Measurements from ENCODE around the gene HRH1.
A peak's percentile ranks its signal among the peaks of the same experiment; 100 is the strongest.
"Not testable (repeated sequence)": the region's sequence is repeated elsewhere in the genome, so short reads cannot be mapped to it uniquely, and the experiment has no call there.

HRH1 gene

DNA sequence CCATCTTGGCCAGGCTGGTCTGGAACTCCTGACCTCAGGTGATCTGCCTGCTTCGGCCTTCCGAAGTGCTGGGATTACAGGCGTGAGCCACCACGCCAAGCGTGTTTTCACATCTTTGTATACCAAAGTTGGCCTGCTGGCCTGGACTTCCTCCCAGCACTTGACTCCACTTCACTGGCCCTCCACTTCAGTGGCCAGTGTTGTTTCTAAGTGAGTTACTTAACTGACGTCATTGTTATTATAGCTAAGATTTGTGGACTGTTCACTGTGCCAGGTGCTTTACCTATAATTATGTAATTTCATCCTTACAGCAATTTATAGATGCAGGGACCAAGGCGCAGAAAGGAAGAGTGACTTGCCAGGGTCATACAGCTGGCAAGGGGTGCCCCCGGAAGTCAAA is 52.0 kb downstream of the HRH1 start:
- DNase-seq (ENCODE audit: low spot score), result no peak

DNA sequence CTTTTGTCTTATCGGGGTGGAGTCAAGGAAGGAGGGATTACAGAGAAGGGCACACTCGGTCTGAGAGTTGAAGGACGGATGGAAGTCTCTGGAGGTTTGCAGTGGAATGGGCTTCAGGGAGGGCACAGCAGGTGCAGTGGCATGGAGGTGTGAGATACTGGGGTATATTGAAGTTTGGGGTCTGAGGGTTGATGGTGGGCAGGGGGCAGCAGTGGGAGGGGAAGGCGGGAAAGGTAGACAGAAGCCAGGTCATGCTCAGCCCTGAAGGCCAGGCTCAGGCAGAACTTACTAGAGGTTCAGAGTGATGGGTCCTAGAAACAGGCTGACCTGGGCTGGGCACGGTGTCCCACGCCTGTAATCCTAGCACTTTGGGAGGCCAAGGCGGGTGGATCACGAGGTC is 52.7 kb downstream of the HRH1 start:
- DNase-seq (ENCODE audit: low spot score), result no peak

DNA sequence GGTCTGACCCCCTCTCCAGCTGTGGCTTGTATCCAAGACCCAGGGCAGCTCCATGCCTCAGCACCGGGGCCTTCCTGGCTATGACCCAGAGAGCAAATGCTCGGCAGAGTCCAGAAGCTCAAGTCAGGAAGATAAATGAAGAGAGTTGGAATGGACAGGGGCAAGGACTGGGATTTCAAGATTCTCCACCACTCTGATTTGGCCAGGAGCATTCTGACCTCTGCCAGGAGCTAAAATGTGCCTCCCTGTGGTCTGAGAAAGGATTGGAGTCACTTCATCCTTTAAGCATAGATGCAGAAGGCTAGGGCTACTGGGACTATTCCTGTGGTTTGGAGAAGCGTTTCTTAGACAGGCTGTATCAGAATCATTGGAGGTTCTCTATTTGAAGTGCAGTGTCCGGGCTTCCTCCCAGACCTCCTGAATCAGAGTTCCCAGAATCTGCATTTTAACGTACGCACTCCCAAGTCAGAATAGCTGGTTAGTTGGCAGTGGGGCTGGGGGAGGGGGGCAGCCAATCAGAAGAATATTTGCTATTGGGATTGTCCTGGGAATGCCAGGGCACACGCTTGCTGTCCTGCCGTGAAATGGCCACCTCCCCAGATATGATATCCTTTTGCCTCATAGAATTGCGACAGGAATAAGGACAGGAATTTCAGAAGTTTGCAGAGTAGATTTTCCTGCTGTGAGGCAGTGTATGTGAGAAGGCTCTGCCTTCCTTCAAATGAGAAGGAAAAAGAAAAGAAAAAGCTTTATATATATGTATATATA is 57.4 kb downstream of the HRH1 start:
- no peak for DNase-seq (ENCODE audit: low spot score)

DNA sequence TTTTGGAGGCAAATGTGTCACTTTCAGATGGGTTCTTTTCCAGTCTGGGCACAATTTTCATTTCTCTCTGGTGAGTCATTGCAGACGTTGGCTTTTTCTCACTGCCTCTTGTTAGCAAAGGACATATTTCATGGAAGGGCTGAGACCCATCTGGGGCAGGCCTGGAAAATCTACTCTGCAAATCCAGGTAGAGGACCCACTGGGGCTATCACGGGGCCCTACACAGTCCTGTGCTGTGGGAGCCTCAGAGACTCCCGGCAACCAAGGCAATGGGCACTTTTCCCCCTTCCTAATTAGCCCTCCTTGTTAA is 58.0 kb downstream of the HRH1 start:
- no peak for DNase-seq (ENCODE audit: low spot score)

DNA sequence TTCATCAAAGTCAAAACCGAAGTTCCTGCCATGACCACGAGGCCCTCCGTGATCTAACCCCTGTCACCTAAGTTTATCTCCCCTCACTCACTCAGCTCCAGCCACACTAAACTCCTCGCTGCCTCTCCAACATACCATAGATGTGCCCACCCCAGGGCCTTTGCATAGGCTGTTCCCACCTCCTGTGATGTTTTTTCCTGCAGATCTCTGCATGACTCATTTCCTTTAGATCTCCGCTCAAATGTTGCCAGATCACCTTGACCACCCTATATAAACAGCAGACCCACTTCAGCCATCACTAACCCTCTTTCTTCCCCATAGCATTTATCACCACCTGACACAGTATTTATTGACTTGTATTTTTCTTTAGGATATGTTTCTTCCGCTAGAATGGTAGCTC is 58.5 kb downstream of the HRH1 start:
- no peak for DNase-seq (ENCODE audit: low spot score)

DNA sequence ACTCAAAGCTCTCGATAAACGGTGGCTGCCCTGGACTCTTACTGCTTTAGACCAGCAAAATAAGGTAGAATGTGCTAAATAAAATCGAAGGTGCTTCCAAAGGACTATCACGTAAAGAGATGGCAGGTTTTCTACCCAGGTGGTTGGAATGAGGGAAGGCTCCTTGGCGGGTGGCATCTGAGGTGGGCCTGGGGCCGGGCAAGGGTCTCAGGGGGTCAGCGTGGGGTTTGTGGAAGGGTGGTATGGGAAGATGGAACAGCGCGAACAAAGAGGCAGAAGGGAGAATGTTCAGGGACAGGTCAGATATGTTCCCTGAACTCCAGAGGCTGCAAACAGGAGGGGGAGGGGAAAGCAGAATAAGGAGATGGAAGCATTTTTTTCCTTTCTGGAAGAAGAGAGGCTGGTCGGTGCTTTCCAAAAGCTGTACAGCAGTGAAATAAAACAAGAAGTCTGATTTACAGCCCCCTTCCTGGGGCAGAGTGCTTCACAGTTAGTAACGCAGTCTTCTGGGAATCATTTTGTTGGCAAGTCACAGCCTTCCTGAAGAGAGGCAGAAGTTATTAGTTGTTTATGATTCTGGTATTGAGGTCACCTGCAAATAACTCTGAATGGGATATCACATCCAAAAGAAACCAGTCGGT is 59.6 kb downstream of the HRH1 start:
- no peak for DNase-seq (ENCODE audit: low spot score)

DNA sequence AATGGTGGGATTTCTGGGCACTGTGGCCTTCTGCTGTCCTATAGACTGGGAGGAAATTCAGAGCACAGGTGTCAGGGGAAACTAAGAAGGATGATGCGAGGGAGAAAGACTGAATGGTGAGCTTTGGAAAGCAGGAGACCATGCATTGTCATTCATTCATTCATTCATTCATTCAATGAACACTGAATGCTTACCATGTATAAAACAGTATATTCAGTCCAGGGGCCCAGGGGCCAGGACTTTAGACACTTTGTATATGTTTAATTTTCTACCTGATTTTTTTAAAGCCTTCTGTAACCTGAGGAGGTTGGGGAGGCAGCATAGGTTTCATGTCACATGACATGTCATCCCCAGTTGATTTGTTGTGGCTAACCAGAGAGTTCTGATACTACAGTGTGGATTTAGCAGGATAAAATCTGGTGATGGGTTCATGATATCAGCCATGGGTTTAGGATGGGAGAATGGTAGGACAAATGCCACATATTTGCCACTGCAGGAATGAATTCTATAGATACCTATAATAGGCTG is 60.2 kb downstream of the HRH1 start:
- DNase-seq (ENCODE audit: low spot score), result no peak

DNA sequence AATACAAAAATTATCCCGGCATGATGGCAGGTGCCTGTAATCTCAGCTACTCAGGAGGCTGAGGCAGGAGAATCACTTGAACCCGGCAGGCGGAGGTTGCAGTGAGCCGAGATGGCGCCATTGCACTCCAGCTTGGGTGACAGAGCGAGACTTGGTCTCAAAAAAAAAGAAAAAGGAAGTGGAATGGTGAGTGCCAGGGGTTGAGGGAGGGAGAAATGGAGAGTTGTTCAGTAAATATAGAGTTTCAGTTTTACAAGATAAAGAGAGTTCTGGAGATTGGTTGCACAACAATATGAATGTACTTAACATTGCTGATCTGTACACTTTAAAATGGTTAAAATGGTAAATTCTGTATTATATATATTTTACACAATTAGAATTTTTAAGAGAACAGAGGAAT is 63.1 kb downstream of the HRH1 start:
- DNase-seq (ENCODE audit: low spot score), result not testable (repeated sequence)

DNA sequence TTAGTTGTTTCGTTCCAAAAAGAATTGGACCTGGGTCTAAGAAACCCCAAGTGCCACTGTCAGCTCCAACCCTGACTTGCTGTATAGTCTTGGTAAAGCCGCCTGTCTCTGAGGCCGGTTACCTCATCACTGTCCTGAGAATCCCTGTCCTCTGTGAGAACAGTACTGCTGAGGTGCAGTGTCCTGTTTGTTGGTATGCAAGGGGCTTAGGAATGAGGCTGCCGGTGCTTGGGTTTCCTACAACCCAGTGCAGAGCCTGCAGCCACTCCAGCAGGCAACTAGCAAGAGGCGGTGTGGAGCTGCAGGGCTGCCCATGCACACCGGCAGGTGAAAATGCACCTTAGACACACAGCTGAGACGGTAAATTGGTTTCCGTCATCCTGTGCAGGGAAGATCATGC is 65.9 kb downstream of the HRH1 start:
- DNase-seq (ENCODE audit: low spot score), result no peak

DNA sequence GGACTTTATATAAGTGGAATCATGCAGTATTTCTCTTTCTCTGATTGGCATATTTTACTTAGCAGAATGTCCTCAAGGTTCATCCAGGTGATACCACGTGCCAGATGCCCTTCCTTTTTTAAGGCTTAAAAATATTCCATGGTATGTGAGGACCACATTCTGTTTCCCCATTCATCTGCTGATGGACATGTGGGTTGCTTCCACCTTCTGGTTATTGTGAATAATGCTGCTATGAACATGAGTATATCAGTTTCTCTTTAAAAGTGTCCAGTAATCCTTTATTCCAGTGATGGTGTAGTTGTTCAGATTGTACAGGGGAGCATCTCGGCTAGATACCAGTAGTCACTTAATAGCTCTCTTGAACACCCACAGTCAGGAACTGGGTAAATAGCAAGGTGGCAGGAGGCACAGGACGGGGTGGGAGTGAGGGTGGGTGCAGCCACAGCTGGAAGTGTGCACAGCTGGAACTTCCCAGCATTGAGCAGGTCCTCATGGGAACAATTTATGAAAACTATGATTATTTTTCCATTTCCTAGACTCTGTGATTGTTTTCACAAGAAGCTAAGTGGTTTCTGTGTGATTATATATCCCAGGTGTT is 67.6 kb downstream of the HRH1 start:
- no peak for DNase-seq (ENCODE audit: low spot score)

DNA sequence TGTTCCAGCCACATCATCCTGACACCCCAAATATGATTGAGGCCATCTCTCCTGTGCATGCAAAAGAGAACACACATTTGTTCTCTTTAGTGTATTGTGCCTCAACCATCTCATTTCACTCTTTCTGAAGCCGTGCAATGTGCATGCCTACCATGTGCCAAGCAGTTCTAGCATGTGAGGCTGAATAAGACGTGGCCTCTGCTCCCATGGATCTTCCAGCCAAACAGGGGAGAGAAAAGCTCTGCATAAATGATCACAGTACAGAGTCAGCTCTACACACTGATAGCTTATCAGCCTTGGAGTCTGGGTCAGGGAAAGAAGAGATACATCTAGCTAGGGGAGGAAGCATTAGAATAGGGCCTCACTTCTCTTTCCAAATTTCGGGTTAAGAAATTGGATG is 69.7 kb downstream of the HRH1 start:
- no peak for DNase-seq (ENCODE audit: low spot score)

DNA sequence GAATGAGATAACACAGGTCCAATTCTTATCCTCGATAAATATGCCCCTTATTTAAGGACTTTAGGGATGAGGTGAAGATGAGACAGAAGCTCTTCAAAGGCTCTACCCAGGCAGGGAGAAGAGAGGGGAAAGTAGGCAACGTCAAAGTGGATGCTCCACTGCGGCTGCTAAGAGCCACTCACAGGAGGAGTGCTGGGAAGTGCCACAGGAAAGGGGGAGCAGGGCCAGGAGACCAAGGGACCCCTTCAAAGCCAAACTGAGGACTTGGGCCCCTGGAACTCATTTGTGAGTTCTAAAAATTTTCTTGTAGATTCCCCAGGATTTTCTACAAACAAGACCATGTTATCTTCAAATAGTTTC is 70.6 kb downstream of the HRH1 start:
- no peak for DNase-seq (ENCODE audit: low spot score)

DNA sequence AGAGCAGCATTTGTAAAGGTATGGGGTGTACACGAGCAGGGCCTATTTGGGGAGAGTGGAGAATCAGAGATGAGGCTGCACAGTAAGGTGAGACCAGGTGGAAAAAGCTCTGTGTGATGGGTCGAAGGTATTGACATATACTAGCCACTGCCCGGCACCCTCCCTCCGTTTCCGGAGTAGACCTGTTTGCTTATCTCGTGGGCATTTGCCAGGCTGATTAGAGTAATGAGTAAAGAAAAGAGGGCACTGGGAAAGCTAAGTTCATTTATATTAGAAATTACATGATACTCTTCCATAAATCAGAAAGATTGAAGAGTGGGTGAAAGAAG is 71.7 kb downstream of the HRH1 start:
- no peak for DNase-seq (ENCODE audit: low spot score)

DNA sequence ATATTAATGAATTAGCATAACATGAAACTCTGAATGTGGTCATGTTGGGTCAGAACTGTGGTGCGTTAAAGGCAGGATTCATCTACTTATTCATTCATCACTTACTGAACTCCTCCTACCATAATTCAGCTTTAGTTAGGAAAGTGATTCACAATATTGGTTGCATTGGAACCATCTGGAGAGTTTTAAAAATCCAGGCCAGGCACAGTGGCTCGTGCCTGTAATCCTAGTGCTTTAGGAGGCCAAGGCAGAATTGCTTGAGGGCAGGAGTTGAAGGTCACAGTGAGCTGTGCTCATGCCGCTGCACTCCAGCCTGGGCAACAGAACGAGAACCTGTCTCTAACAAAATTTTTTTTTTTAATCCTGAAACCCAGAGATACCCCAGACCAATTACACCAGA is 73.7 kb downstream of the HRH1 start:
- no peak for DNase-seq (ENCODE audit: low spot score)

DNA sequence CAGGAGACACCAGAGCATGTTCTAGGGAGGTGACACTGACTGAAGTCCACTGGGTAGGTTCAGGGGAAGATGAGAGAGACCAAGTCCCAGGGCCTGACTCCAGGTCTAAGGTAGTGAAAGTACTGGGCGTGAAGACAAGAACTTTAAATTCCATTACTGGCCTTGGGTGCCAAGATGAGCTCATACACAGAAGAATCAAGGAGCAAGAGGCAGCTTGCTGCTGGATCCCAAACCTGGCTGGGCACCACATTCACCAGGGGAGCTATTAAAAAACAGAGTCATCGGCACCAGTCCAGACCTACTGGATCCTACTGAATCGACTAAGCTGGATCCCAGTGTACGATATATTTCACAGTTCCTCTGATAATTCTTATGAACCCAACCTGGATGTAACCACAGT is 75.8 kb downstream of the HRH1 start:
- no peak for DNase-seq (ENCODE audit: low spot score)

DNA sequence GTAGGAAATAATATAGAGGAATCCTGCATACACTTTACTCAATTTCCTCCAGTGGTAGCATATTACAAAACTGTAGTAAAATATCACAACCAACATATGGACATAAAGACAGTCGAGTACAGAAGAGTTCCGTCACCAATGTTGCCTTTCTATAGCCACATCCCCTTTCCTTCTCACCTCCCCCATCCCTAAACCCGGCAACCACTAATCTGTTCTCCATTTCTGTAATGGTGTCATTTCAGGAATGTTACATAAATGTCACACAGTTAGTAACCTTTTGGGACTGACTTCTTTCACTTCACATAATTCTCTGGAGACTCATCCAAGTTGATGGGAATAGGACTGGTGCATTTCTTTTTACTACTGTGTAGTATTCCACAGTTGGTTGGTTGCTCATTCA is 76.5 kb downstream of the HRH1 start:
- no peak for DNase-seq (ENCODE audit: low spot score)

DNA sequence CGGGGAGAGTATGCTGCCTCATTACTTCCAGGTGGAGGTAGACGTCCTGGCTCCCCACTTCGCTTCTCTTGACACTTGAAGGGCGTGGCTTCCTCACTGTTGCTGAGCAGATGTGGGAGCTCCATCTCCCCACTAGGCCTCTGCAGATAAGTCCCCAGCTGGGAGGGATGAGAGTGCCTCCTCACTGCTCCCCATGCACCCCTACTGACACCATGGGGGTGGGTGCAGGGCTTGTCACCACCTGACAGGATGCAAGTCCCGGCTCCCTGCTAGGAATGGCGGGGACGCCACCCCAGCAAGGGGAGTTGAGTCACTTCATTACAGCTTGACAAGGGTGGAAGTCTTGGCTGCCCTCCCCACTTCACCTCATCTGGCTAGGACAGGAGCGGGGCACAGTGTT is 81.1 kb downstream of the HRH1 start:
- DNase-seq (ENCODE audit: low spot score), result no peak

DNA sequence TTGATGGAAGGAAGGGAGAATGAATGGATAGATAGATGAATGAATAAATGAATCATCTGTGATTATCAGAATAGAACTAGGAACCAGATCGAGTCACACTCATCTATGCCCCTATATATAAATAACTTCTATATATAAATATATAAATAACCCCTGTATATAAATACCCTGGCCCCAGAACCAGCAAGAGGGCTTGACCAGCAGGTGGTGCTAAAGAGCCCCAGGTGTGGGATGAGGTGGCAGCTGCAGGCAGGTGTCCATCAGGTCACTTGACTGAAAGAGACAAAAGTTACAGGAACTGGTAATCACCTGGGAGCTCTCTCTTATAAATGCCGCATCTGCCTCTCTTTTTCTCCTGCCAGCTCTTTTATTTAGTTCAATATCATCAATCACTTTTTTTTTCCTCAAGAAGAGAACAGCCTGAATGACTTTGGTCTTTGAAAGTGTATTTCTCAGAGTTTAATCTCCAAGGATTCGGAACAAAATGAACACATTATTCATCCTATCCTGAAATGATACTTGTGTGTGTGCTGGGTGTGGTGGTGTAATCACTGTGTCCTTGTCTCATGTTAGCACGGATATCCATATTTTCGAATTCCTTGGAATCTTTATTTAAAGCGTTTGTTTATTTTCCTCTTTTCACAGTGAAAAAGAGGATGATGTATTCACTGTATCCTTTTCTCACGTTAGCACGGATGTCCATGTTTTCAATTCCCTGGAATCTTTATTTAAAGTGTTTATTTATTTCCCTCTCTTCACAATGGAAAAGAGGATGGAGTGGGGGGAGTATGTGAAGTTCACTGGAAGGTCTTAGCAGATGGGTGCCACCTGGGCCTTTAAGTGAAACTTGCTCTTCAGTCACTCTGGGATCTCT is 82.5 kb downstream of the HRH1 start:
- peak; percentile 31 for DNase-seq (ENCODE audit: low spot score)

DNA sequence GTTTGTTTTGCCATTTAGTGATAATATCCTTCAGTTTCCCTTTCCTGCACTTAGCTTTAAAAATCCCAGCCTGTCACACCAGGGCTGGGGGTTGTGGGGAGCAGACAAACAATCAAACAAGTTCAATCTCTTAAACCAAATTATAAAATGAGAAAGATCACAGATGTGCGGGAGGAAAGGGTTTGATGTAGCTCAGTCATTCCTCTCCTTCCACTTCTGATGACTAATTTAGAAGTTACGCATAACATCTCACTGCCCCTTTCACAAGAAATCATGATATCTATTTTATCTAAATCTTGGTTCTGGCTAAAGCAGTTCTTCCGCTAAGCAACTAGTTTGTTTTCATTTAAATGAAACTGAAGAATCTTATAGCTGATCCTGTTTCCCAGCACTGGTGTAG is 83.8 kb downstream of the HRH1 start:
- no peak for DNase-seq (ENCODE audit: low spot score)

DNA sequence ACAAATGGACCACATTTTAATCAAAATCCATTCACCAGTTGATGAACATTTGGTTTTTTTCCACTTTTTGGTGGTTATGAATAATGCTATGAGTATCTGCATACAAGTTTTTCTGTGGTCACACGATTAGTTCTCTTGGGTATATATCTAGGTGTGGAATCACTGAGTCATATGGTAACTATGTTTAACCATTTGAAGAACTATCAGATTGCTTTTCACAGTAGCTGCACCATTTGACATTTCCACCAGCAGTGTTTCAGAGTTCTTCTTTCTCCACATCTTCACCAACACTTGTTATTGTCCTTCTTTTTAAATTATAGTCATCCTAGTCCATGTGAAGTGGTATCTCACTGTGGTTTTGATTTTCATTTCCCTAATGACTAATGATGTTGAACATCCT is 84.6 kb downstream of the HRH1 start:
- DNase-seq (ENCODE audit: low spot score), result no peak

DNA sequence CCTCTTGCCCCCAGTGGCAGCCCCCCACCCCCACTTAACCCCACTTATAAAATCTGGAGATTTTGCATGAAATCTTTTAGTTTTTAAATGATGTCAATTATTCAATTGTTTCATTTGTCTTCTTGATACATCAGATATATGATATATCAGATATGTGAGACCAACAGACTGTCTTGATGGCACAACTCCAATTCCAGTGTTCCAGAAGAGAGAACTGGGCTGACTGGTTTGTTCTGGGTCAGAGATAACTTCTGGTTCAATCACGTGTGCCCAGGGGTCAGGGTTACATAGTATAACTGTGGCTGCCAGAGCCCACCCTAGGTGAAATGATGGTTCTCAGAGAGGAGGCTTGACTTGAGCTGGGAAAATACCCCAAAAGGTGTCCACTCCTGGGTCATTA is 85.5 kb downstream of the HRH1 start:
- DNase-seq (ENCODE audit: low spot score), result no peak

DNA sequence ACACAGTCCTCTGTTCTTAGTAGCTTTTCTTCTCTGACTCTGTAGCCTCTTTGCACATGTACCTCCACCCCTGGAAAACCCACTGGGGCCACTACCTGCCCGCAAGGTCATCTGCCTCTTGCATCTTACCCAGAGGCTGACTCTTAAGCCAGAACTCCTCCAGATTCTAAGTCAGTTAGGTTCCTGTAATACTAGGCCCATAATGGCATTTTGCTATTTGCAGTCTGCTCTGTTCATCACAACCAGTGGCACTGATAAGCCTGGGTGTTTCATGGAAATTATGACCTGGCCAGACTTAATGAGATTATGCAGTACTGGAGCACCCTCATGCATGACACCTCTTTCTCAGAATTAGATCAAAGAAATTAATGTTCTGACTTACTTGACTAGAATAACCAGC is 86.2 kb downstream of the HRH1 start:
- DNase-seq (ENCODE audit: low spot score), result no peak

DNA sequence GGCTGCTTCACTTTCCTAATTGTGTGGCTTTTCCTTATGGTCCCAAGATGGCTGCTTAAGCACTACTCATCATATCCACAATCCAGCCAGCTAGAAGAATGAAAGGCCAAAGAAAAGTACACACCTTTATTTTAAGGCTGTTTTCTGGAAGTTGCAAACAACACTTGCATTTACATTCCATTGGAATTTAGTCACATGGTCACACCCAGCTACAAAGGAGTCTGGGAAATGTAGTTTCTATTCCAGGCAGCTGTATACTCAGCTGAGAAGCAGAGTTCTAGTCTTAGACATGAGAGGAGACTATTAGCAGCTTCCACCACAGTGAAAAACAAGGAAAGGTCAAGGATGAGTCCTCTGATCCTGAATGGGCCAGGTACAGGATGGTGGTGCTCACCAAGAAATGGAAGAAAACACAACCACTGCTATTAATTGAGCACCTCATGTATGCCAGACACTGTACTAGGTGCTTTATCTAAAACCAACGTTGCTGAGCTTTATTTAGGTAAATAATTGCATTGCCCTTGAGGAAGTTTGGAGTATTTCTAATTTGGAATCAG is 89.9 kb downstream of the HRH1 start:
- DNase-seq (ENCODE audit: low spot score), result no peak
